ENCODE results near the gene DPH2. TPM values are rescaled to one million over a fixed set of nuclear protein-coding genes. Genes with fewer than 3 reads are reported as not detected.
A peak's percentile ranks its signal among the peaks of the same experiment; 100 is the strongest.

The DPH2 gene
- total RNA-seq, 3 donors from 2014 or later, result 16.2 to 22.0 (median 18.3) TPM

- TF ChIP-seq POLR2AphosphoS5 (IDR thresholded peaks at IDR 0.05), result no peak
- TF ChIP-seq CTCF (IDR thresholded peaks at IDR 0.05), result no peak
- TF ChIP-seq POLR2A (IDR thresholded peaks at IDR 0.05), result no peak
- intact Hi-C loops (cut with DNase I; ENCODE audit: low total_unique reads), result no loop called here
- Histone ChIP-seq H3K9me3 (no peaks in the 10 kb centered on the region), H3K27me3 (no peaks in the 10 kb centered on the region), H3K4me1 (no peaks in the 10 kb centered on the region), H3K27ac (no peak overlapping the region), H3K4me3 (no peak overlapping the region), H3K36me3 (no peaks in the 10 kb centered on the region)
- no peak for DNase-seq (ENCODE audit: low spot score in 2 of 2)
Measured at GRCh38 chr1:43963890-43964289, 5.9 kb upstream of the DPH2 start.

DNA sequence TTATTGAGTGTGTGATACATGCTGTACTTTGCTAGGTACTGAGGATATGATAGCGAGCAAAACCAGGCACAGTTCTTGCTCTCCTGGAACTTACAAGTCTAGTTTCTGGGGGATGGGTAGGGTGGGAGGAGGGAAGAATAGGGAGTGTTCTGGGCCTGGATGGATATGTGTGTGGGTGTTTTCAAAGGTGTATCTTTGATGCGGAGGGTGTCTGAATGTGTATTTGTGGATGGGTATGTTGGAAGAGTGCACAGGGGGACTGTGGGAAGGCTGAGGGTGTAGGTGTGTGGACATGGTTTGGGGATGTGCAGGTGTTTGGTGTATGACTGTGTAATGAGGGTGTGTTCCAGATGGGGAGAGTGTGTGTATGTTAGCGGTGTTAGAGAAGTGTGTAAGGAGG lies 4.5 kb upstream of the DPH2 start:
- H3K27me3 ChIP-seq, result no peaks in the 10 kb centered on the region
- intact Hi-C loops (cut with DNase I; ENCODE audit: low total_unique reads), result no loop called here
- no peak overlapping the region for H3K4me3 ChIP-seq
- no peaks in the 10 kb centered on the region for H3K36me3 ChIP-seq
- peaks cover 0 to 1% of the 10 kb centered on the region in 2 donors for H3K4me1 ChIP-seq
- H3K9me3 ChIP-seq, result no peaks in the 10 kb centered on the region
- TF ChIP-seq POLR2A (IDR thresholded peaks at IDR 0.05), result no peak
- TF ChIP-seq POLR2AphosphoS5 (IDR thresholded peaks at IDR 0.05), result no peak
- TF ChIP-seq CTCF (IDR thresholded peaks at IDR 0.05), result no peak
- no peak for DNase-seq (ENCODE audit: low spot score in 2 of 2)
- no peak overlapping the region for H3K27ac ChIP-seq

DNA sequence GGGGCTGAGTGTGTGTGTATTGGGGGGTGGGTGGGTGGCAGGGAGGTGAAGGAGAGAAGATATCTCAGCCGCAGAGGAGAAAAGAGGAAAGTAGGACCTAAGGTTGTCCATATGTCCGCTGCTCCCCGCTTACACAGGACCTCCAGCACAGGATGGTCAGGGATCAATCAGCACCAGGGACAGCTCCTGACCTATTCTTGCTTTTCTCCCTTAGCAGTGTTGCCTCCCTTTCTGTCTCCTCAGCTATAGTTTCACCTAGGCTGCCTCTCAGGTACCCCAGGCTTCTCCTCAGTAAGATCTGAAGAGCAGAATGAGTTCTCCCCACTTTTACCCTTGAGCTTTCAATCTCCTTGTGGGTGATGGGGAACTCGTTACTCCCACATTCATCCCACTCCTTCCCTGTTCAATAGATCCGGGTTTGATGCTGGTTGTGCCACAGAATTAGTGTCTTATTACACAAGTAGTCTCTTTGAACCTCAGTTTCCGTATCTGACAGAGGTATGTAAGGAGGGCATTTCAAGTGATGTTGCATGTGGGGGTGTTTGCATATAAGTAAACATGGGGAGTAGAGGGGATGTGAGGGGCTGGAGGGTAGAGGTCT lies 1.4 kb upstream of the DPH2 start:
- H3K27ac ChIP-seq, result no peak overlapping the region
- peaks cover 0 to 8% of the 10 kb centered on the region in 2 donors for H3K4me1 ChIP-seq
- intact Hi-C loops (cut with DNase I; ENCODE audit: low total_unique reads), result no loop called here
- no peak for TF ChIP-seq POLR2A (IDR thresholded peaks at IDR 0.05)
- TF ChIP-seq POLR2AphosphoS5 (IDR thresholded peaks at IDR 0.05), result no peak
- no peak for TF ChIP-seq CTCF (IDR thresholded peaks at IDR 0.05)
- no peaks in the 10 kb centered on the region for H3K27me3 ChIP-seq
- no peak for DNase-seq (ENCODE audit: low spot score in 2 of 2)
- H3K9me3 ChIP-seq, result no peaks in the 10 kb centered on the region
- H3K4me3 ChIP-seq, result no peak overlapping the region
- H3K36me3 ChIP-seq, result no peaks in the 10 kb centered on the region

- Histone ChIP-seq H3K36me3 (no peaks in the 10 kb centered on the region), H3K27ac (no peak overlapping the region), H3K4me3 (peak overlapping the region in 2 of 3 donors; percentile 71 to 81), H3K27me3 (no peaks in the 10 kb centered on the region), H3K4me1 (peaks cover 0 to 8% of the 10 kb centered on the region in 2 donors), H3K9me3 (no peaks in the 10 kb centered on the region)
- DNase-seq (ENCODE audit: low spot score in 2 of 2), result no peak
- TF ChIP-seq POLR2A (IDR thresholded peaks at IDR 0.05), result no peak
- peak in 1 of 3 donors; percentile 40 for TF ChIP-seq CTCF (IDR thresholded peaks at IDR 0.05)
- intact Hi-C loops (cut with DNase I; ENCODE audit: low total_unique reads), result no loop called here
Measured at GRCh38 chr1:43969416-43969745, 429 bp upstream of the DPH2 start.

DNA sequence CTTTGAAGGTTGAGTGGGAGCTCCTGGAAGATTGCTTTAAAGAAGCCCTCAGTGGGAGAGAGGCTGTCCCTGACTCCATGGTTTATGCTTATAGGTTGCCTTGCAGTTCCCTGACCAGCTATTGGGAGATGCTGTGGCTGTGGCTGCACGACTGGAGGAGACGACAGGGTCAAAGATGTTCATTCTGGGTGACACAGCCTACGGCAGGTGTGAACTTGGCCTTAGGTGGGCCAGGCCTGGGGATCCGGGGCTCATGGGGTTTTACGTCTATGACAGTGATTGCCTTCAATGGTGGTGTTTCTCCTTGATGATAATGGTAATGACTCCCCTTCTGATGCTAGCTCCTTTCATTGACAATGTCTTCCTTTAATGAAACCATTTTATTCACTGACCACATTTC lies 692 bp downstream of the DPH2 start:
- H3K9me3 ChIP-seq, result no peaks in the 10 kb centered on the region
- DNase-seq (ENCODE audit: low spot score in 2 of 2), result no peak
- intact Hi-C loops (cut with DNase I; ENCODE audit: low total_unique reads), result loop anchor here (10.0 kb wide), 1 partner anchor 436 kb away; the partner anchor contains the start of gene PTPRF
- H3K4me3 ChIP-seq, result peak overlapping the region; percentile 71 to 81 (median 77)
- no peaks in the 10 kb centered on the region for H3K36me3 ChIP-seq
- TF ChIP-seq CTCF (IDR thresholded peaks at IDR 0.05), result no peak
- no peak for TF ChIP-seq POLR2A (IDR thresholded peaks at IDR 0.05)
- no peak for TF ChIP-seq POLR2AphosphoS5 (IDR thresholded peaks at IDR 0.05)
- no peaks in the 10 kb centered on the region for H3K27me3 ChIP-seq
- no peak overlapping the region for H3K27ac ChIP-seq
- H3K4me1 ChIP-seq, result peaks cover 0 to 8% of the 10 kb centered on the region in 2 donors

Data from breast epithelium (tissue), 4 donors.